HL-60 (cell line): Measurements from ENCODE around the gene RASAL3.

Source experiments
- DNase-seq, 2 experiments: peaks; one replicate each; pipeline ENCODE4 v3.0.0-alpha.2; 2010 to 2020; ENCODE audit warnings: low read depth in 1 of 2, low spot score in 1 of 2
- H3K27ac ChIP-seq: fragments of 250-450 bp; sonication (Bioruptor Pico); replicated peaks from 2 replicates; pipeline ENCODE4 v1.5.1; 2020; ENCODE audit warnings: mild to moderate bottlenecking, moderate library complexity
- H3K27me3 ChIP-seq: fragments of 250-450 bp; sonication (Bioruptor Pico); 2 replicates; pipeline ENCODE4 v1.5.1; 2021; ENCODE audit warnings: mild to moderate bottlenecking, moderate library complexity; ENCODE audit not compliant: insufficient read depth, poor library complexity, severe bottlenecking
- H3K4me3 ChIP-seq: replicated peaks from 2 replicates; pipeline ENCODE4 v1.5.1; 2011; ENCODE audit warnings: mild to moderate bottlenecking, control low read depth, low read length; ENCODE audit not compliant: insufficient read depth
- GABPA ChIP-seq: IDR thresholded peaks from 2 replicates; pipeline ENCODE4 v1.6.1; 2012; ENCODE audit warnings: low read depth
- POLR2AphosphoS5 ChIP-seq: IDR thresholded peaks from 2 replicates; pipeline ENCODE4 v1.6.1; 2012; ENCODE audit warnings: low read depth
- SPI1 ChIP-seq: IDR thresholded peaks from 2 replicates; pipeline ENCODE4 v1.6.1; 2012; ENCODE audit warnings: low read depth, mild to moderate bottlenecking, borderline replicate concordance
- TF ChIP-seq, protein P1 (sequence below): IDR thresholded peaks from 2 replicates; pipeline ENCODE4 v1.6.1; 2012; ENCODE audit warnings: low read depth; ENCODE audit not compliant: insufficient replicate concordance
- TF ChIP-seq, protein P2 (sequence below): IDR thresholded peaks from one replicate; pipeline ENCODE4 v1.5.1; 2011; ENCODE audit warnings: low read length, control low read depth, inconsistent platforms; ENCODE audit not compliant: insufficient read depth

The RASAL3 gene

GRCh38 chr19:15427350-15427700, 37.0 kb downstream of the RASAL3 start:
- TF ChIP-seq, protein P1, sequence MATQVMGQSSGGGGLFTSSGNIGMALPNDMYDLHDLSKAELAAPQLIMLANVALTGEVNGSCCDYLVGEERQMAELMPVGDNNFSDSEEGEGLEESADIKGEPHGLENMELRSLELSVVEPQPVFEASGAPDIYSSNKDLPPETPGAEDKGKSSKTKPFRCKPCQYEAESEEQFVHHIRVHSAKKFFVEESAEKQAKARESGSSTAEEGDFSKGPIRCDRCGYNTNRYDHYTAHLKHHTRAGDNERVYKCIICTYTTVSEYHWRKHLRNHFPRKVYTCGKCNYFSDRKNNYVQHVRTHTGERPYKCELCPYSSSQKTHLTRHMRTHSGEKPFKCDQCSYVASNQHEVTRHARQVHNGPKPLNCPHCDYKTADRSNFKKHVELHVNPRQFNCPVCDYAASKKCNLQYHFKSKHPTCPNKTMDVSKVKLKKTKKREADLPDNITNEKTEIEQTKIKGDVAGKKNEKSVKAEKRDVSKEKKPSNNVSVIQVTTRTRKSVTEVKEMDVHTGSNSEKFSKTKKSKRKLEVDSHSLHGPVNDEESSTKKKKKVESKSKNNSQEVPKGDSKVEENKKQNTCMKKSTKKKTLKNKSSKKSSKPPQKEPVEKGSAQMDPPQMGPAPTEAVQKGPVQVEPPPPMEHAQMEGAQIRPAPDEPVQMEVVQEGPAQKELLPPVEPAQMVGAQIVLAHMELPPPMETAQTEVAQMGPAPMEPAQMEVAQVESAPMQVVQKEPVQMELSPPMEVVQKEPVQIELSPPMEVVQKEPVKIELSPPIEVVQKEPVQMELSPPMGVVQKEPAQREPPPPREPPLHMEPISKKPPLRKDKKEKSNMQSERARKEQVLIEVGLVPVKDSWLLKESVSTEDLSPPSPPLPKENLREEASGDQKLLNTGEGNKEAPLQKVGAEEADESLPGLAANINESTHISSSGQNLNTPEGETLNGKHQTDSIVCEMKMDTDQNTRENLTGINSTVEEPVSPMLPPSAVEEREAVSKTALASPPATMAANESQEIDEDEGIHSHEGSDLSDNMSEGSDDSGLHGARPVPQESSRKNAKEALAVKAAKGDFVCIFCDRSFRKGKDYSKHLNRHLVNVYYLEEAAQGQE: no peak
- TF ChIP-seq, protein P2, sequence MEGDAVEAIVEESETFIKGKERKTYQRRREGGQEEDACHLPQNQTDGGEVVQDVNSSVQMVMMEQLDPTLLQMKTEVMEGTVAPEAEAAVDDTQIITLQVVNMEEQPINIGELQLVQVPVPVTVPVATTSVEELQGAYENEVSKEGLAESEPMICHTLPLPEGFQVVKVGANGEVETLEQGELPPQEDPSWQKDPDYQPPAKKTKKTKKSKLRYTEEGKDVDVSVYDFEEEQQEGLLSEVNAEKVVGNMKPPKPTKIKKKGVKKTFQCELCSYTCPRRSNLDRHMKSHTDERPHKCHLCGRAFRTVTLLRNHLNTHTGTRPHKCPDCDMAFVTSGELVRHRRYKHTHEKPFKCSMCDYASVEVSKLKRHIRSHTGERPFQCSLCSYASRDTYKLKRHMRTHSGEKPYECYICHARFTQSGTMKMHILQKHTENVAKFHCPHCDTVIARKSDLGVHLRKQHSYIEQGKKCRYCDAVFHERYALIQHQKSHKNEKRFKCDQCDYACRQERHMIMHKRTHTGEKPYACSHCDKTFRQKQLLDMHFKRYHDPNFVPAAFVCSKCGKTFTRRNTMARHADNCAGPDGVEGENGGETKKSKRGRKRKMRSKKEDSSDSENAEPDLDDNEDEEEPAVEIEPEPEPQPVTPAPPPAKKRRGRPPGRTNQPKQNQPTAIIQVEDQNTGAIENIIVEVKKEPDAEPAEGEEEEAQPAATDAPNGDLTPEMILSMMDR: no peak
- TF ChIP-seq SPI1: no peak
- no peak for TF ChIP-seq GABPA
- no peak for TF ChIP-seq POLR2AphosphoS5
- no peak overlapping the region for H3K27ac ChIP-seq

DNA sequence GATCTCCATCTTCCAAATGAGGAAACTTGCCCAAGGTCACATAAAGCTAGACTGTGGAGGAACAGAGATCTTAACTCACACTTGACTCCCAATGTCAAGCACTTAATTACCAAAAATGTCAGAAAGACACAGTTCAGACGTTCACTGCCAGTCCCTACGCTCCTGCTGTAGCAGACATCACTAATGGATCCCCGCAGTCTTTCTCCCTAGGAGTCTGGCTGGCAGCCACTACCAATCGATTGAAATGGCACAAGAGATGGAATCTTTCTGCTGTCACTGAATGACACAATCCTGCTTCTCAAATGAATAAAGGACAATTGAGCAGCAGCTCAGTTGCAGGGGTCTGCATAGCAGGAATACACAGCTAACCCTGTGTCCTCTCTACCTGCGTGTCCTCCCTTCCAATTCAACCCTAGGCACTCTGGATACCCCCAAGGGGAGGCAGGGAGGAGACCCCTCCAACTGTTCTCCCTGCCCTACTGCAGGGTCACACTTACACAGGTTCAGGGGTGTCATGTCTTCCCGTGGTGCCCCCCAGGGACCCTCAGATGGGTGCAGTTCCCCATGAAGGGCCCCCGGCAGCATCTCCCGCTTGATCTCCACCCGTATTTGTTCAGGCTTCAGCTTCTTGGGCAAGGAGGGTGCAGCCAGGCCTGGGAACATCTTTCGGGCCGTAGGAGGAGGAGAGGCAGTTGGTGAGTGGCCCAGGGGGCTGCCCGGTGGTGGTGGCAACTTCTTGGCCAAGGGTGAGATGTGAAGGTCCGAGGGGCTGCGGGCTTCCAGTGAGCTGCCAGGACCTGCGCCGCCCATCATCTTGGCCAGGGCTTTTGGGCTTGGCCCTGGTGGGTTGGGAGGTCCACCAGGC, 37.6 kb downstream of the RASAL3 start:
- Histone ChIP-seq H3K27ac (no peak overlapping the region), H3K27me3 (no peaks in the 10 kb centered on the region), H3K4me3 (no peak overlapping the region)
- TF ChIP-seq POLR2AphosphoS5: no peak
- no peak for DNase-seq

More at GRCh38 chr19:15427350-15427700, 37.0 kb downstream of the RASAL3 start:
- H3K4me3 ChIP-seq: no peak overlapping the region
- H3K27me3 ChIP-seq: no peaks in the 10 kb centered on the region
- no peak for DNase-seq

GRCh38 chr19:15425321-15425950, 38.9 kb downstream of the RASAL3 start:
- TF ChIP-seq, protein P2: no peak
- TF ChIP-seq GABPA (no peak), POLR2AphosphoS5 (no peak), SPI1 (no peak)
- TF ChIP-seq, protein P1: no peak
- H3K4me3 ChIP-seq: no peak overlapping the region
- H3K27me3 ChIP-seq: no peaks in the 10 kb centered on the region
- DNase-seq: no peak
- H3K27ac ChIP-seq: no peak overlapping the region

GRCh38 chr19:15424692-15425272, 39.6 kb downstream of the RASAL3 start:
- Histone ChIP-seq H3K27ac (no peak overlapping the region), H3K27me3 (no peaks in the 10 kb centered on the region), H3K4me3 (no peak overlapping the region)
- TF ChIP-seq SPI1 (no peak), GABPA (no peak)
- TF ChIP-seq, protein P2: no peak
- TF ChIP-seq, protein P1: no peak
- no peak for DNase-seq
